K562 (cell line): ENCODE data around the gene PRR23E. TPM values are rescaled to one million over a fixed set of nuclear protein-coding genes. Genes with fewer than 3 reads are reported as not detected.

Experiments
- ATAC-seq: fragments of 200-7000 bp; cut with Tn5 transposase; 3 replicates; pipeline ENCODE4 v1.9.1; 2020; ENCODE audit warnings: moderate library complexity
- BruUV-seq: library from RNA; stranded (reverse); fragments of 400-500 nt; replicated peaks from 2 replicates; lab custom pipeline; 2021; lab: Mats Ljungman, UMichigan
- CTCF ChIA-PET: fragments of 300-600 bp; formaldehyde crosslinking; extraction: SDS; loops from one replicate; lab custom pipeline; 2021; ENCODE audit warnings: low intra/inter-chr PET ratio; lab: Yijun Ruan, JAX
- POLR2A ChIA-PET: fragments of 300-600, 350-650 bp; sonication (Branson Sonifier 250); formaldehyde crosslinking; extraction: SDS; loops from one replicate; lab custom pipeline; 2021; ENCODE audit warnings: antibody characterized with exemption, inconsistent platforms; lab: Yijun Ruan, JAX
- DNase-seq, 4 experiments: peaks; one replicate each; pipeline versions ENCODE4 v3.0.0 to v3.0.0-alpha.2; 2011 to 2018; ENCODE audit warnings: low spot score in 3 of 4, mixed read lengths in 3 of 4; ENCODE audit errors: extremely low read depth in 1 of 4
- FAIRE-seq: peaks from 2 replicates; lab custom pipeline; 2011; peaks lifted over from hg19 to GRCh38; lab: Jason Lieb, UNC
- H2AFZ ChIP-seq: 2 replicates; pipeline ENCODE4 v1.6.0; 2011; ENCODE audit warnings: low read depth, low read length, control low read depth, inconsistent platforms
- H3K27ac ChIP-seq: fragments of 200-600 bp; 3 replicates; pipeline ENCODE4 v1.8.0; 2011; ENCODE audit warnings: low read depth, mild to moderate bottlenecking, control low read depth, inconsistent platforms, low read length, moderate library complexity, mixed read lengths; ENCODE audit errors: extremely low read depth
- H3K27me3 ChIP-seq, 2 experiments: fragments of 300-600 bp in 1 of 2; 2 replicates in 1 of 2; 3 replicates in 1 of 2; pipeline versions ENCODE4 v1.6.0 to v1.8.0; 2011; ENCODE audit warnings: inconsistent platforms in 2 of 2, low read length in 2 of 2, mild to moderate bottlenecking in 1 of 2, mixed read lengths in 1 of 2, moderate library complexity in 1 of 2; ENCODE audit not compliant: control insufficient read depth in 2 of 2, insufficient read depth in 2 of 2
- H3K36me3 ChIP-seq: fragments of 300-600 bp; 3 replicates; pipeline ENCODE4 v1.8.0; 2011; ENCODE audit warnings: mild to moderate bottlenecking, low read length, inconsistent platforms; ENCODE audit not compliant: control insufficient read depth, insufficient read depth
- H3K4me1 ChIP-seq, 2 experiments: fragments of 200-600 bp in 1 of 2; replicated peaks in 1 of 2; 2 replicates in 1 of 2; 3 replicates in 1 of 2; pipeline versions ENCODE4 v1.5.1 to v1.8.0; 2011; ENCODE audit warnings: inconsistent platforms in 2 of 2, low read length in 2 of 2, mild to moderate bottlenecking in 1 of 2, mixed read lengths in 1 of 2, moderate library complexity in 1 of 2; ENCODE audit not compliant: control insufficient read depth in 2 of 2, insufficient read depth in 2 of 2
- H3K4me2 ChIP-seq: 2 replicates; pipeline ENCODE4 v1.6.1; 2011; ENCODE audit warnings: low read length, control low read depth, inconsistent platforms, mixed read lengths; ENCODE audit not compliant: insufficient read depth
- H3K4me3 ChIP-seq: fragments of 200-600 bp; sonication (generic), shearing (Covaris generic); 2 replicates; pipeline ENCODE4 v1.5.1; 2016; ENCODE audit warnings: control low read depth, inconsistent platforms
- H3K79me2 ChIP-seq: fragments of 200-600 bp; 3 replicates; pipeline ENCODE4 v1.8.0; 2011; ENCODE audit warnings: low read length, inconsistent platforms; ENCODE audit not compliant: control insufficient read depth, insufficient read depth
- H3K9ac ChIP-seq, 2 experiments: 2 replicates each; pipeline versions ENCODE4 v1.6.0 to v1.6.1; 2011; ENCODE audit warnings: low read depth in 2 of 2, low read length in 2 of 2, control low read depth in 1 of 2, inconsistent platforms in 1 of 2, mild to moderate bottlenecking in 1 of 2, mixed read lengths in 1 of 2; ENCODE audit not compliant: insufficient read depth in 1 of 2
- H3K9me1 ChIP-seq: one replicate; pipeline ENCODE4 v1.6.0; 2011; ENCODE audit warnings: inconsistent platforms, mild to moderate bottlenecking, low read length, moderate library complexity; ENCODE audit not compliant: control insufficient read depth, insufficient read depth
- H3K9me3 ChIP-seq: replicated peaks from 2 replicates; pipeline ENCODE4 v1.5.1; 2011; ENCODE audit warnings: low read depth, low read length, inconsistent platforms; ENCODE audit not compliant: control insufficient read depth, insufficient read depth
- H4K20me1 ChIP-seq: replicated peaks from 2 replicates; pipeline ENCODE4 v1.6.1; 2011; ENCODE audit warnings: low read length, inconsistent platforms, mixed read lengths; ENCODE audit not compliant: control insufficient read depth, insufficient read depth
- ADNP ChIP-seq: fragments of 200-800 bp; sonication (Bioruptor generic); IDR thresholded peaks from 2 replicates; pipeline ENCODE4 v1.6.1; 2016; ENCODE audit warnings: missing genetic modification characterization, missing compliant biosample characterization
- CCNT2 ChIP-seq: IDR thresholded peaks from 2 replicates; pipeline ENCODE4 v1.6.1; 2011; ENCODE audit warnings: borderline replicate concordance, low read depth, mild to moderate bottlenecking, moderate library complexity, mixed read lengths, low read length; ENCODE audit not compliant: insufficient read length; ENCODE audit errors: extremely low read depth
- E2F1 ChIP-seq: sonication (generic); formaldehyde crosslinking; IDR thresholded peaks from 2 replicates; pipeline ENCODE4 v1.8.1; 2023; ENCODE audit warnings: mild to moderate bottlenecking, missing genetic modification reagents, moderate library complexity
- ELK1 ChIP-seq: sonication (generic); formaldehyde crosslinking; IDR thresholded peaks from 2 replicates; pipeline ENCODE4 v1.8.1; 2022; ENCODE audit warnings: missing genetic modification reagents
- ESRRA ChIP-seq: fragments of 450-650 bp; IDR thresholded peaks from 2 replicates; pipeline ENCODE4 v1.6.1; 2014; ENCODE audit warnings: low read depth, mild to moderate bottlenecking, moderate library complexity, borderline replicate concordance
- ETS2 ChIP-seq: IDR thresholded peaks from 2 replicates; pipeline ENCODE4 v1.6.1; 2016; ENCODE audit warnings: borderline replicate concordance, missing genetic modification characterization, mild to moderate bottlenecking, moderate library complexity, missing compliant biosample characterization; ENCODE audit not compliant: poor library complexity, severe bottlenecking
- HEY1 ChIP-seq: fragments of 250-450 bp; sonication (Bioruptor Pico); IDR thresholded peaks from 2 replicates; pipeline ENCODE4 v1.5.0; 2020; ENCODE audit warnings: mild to moderate bottlenecking, moderate library complexity, borderline replicate concordance
- KAT8 ChIP-seq: fragments of 450-650 bp; IDR thresholded peaks from 2 replicates; pipeline ENCODE4 v1.6.1; 2016; ENCODE audit warnings: low read depth, mild to moderate bottlenecking
- MCM3 ChIP-seq: fragments of 450-650 bp; IDR thresholded peaks from 2 replicates; pipeline ENCODE4 v1.6.1; 2016
- MCM5 ChIP-seq: fragments of 450-650 bp; IDR thresholded peaks from 2 replicates; pipeline ENCODE4 v1.6.1; 2016; ENCODE audit warnings: low read depth
- NR2F6 ChIP-seq: fragments of 450-650 bp; formaldehyde crosslinking; IDR thresholded peaks from 2 replicates; pipeline ENCODE4 v1.4.0; 2020; ENCODE audit warnings: mild to moderate bottlenecking
- SIN3A ChIP-seq, 2 experiments: fragments of 150-350 bp in 1 of 2; IDR thresholded peaks; 2 replicates each; pipeline ENCODE4 v1.6.1; 2011 to 2016; ENCODE audit warnings: borderline replicate concordance in 2 of 2, low read depth in 2 of 2, low read length in 2 of 2, mild to moderate bottlenecking in 2 of 2, moderate library complexity in 2 of 2; ENCODE audit not compliant: control insufficient read depth in 1 of 2
- TGIF2 ChIP-seq: sonication (generic); formaldehyde crosslinking; IDR thresholded peaks from 2 replicates; pipeline ENCODE4 v1.8.1; 2022; ENCODE audit warnings: mild to moderate bottlenecking, missing genetic modification reagents, moderate library complexity
- UBTF ChIP-seq, 2 experiments: IDR thresholded peaks; 2 replicates each; pipeline ENCODE4 v1.6.1; 2012; ENCODE audit warnings: improper control_type of control experiment in 2 of 2, low read depth in 2 of 2, low read length in 2 of 2, borderline replicate concordance in 1 of 2
- ZNF512 ChIP-seq: IDR thresholded peaks from 2 replicates; pipeline ENCODE4 v1.6.1; 2016; ENCODE audit warnings: missing genetic modification characterization, missing compliant biosample characterization
- WGBS: fragments of 100-300 bp; shearing (Covaris generic); methylation state at CpG from one replicate; pipeline ENCODE4 v1.1.6; 2016; ENCODE audit warnings: low coverage, mixed read lengths; ENCODE audit not compliant: insufficient coverage; ENCODE audit errors: missing lambda C conversion rate; 5-methylcytosine and 5-hydroxymethylcytosine counted together
- in situ Hi-C: fragments of 300-500 bp; cut with MboI; formaldehyde crosslinking; loops from 4 replicates; pipeline ENCODE4 v1.15.0; 2018; ENCODE audit warnings: inconsistent platforms, mixed read lengths
- intact Hi-C: fragments of 100-400 bp; cut with micrococcal nuclease; formaldehyde crosslinking; loops from 2 replicates; pipeline ENCODE4 v1.14.2; 2022
- polyA plus RNA-seq, 8 experiments: library from polyadenylated mRNA; depleted of rRNA in 4 of 8; stranded (reverse) in 5 of 8; unstranded in 3 of 8; fragments of >200 nt; fragmentation: Nextera tagmentation in 2 of 8; fragmentation: Illumina TruSeq in 1 of 8; extraction: Ambion mirVana in 2 of 8; extraction: Trizol in 1 of 8; gene quantifications; 2 replicates each; pipeline versions ENCODE4 v1.2.1 to v1.2.3, GENCODE V29; 2011 to 2014; ENCODE audit warnings: inconsistent platforms in 1 of 8, missing spikeins in 1 of 8
- total RNA-seq, 7 experiments: library from RNA; depleted of rRNA in 6 of 7; stranded (reverse); fragments of >200 nt in 6 of 7; fragmentation: Illumina TruSeq in 2 of 7; extraction: Trizol in 2 of 7; gene quantifications; 2 replicates each; pipeline versions ENCODE4 v1.2.1 to v1.2.3, GENCODE V29; 2011 to 2021; ENCODE audit warnings: low replicate concordance in 1 of 7

PRR23E gene
- total and polyA plus RNA-seq, 9 of the 15 experiments (the other 6 are each of a cell fraction or from before 2014, with no cell fraction given) = not detected

- no peak for FAIRE-seq
- H3K4me1 ChIP-seq = no peaks in the 10 kb centered on the region
- H4K20me1 ChIP-seq = no peaks in the 10 kb centered on the region
- no peak overlapping the region for H3K4me3 ChIP-seq
- intact Hi-C loops (no loop called here), in situ Hi-C loops (no loop called here)
- H3K9me1 ChIP-seq = no peaks in the 10 kb centered on the region
- H3K27me3 ChIP-seq = peaks cover 3 to 31% of the 10 kb centered on the region in 2 experiments; a peak in 3 of 5 replicates
- ATAC-seq = no peak
- H3K9me3 ChIP-seq = no peaks in the 10 kb centered on the region
- H3K27ac ChIP-seq = no peak overlapping the region
- CTCF ChIA-PET = no interaction called here
- no peak for DNase-seq
- 0% methylated on average over 7 of the region's 8 CpGs for WGBS
- POLR2A ChIA-PET = interaction anchor here (0.7 kb wide), 1 partner anchor 204 kb away, joined by 3 read pairs; no protein-coding TSS in a partner anchor
- H3K79me2 ChIP-seq = no peaks in the 10 kb centered on the region
- H2AFZ ChIP-seq = no peak overlapping the region
- H3K4me2 ChIP-seq = no peak overlapping the region
- no TSS peak for BruUV-seq
- H3K9ac ChIP-seq = no peak overlapping the region
- no peaks in the 10 kb centered on the region for H3K36me3 ChIP-seq
- TF ChIP-seq ADNP (no peak), UBTF (IDR thresholded peaks at IDR 0.05; ENCODE audit: borderline replicate concordance in 1 of 2, low read depth in 2 of 2, low read length in 2 of 2) (no peak), ELK1 (CRISPR knock-in tag) (no peak), E2F1 (CRISPR knock-in tag) (no peak), MCM5 (no peak), ESRRA (no peak), HEY1 (CRISPR knock-in tag) (no peak), NR2F6 (CRISPR knock-in tag) (no peak), MCM3 (no peak), KAT8 (no peak), TGIF2 (CRISPR knock-in tag) (no peak), CCNT2 (no peak), ETS2 (no peak), SIN3A (IDR thresholded peaks at IDR 0.05; ENCODE audit: borderline replicate concordance in 2 of 2, control insufficient read depth in 1 of 2, low read depth in 2 of 2, low read length in 2 of 2) (no peak), ZNF512 (tag) (no peak)
These were observed 22.9 kb downstream of the PRR23E start for GRCh38 chr3:127215714-127216414.
